GM18502 (cell line): ENCODE data around the gene CAMTA1.

Experiments
- ATAC-seq: cut with Tn5 transposase; IDR thresholded peaks from one replicate; pipeline ENCODE4 v1.9.1; 2021; ENCODE audit warnings: mild to moderate bottlenecking; ENCODE audit not compliant: unreplicated experiment, poor library complexity

The CAMTA1 gene

GRCh38 chr1:6948861-6949260 lies 163.6 kb downstream of the CAMTA1 start:
- no peak for ATAC-seq

DNA sequence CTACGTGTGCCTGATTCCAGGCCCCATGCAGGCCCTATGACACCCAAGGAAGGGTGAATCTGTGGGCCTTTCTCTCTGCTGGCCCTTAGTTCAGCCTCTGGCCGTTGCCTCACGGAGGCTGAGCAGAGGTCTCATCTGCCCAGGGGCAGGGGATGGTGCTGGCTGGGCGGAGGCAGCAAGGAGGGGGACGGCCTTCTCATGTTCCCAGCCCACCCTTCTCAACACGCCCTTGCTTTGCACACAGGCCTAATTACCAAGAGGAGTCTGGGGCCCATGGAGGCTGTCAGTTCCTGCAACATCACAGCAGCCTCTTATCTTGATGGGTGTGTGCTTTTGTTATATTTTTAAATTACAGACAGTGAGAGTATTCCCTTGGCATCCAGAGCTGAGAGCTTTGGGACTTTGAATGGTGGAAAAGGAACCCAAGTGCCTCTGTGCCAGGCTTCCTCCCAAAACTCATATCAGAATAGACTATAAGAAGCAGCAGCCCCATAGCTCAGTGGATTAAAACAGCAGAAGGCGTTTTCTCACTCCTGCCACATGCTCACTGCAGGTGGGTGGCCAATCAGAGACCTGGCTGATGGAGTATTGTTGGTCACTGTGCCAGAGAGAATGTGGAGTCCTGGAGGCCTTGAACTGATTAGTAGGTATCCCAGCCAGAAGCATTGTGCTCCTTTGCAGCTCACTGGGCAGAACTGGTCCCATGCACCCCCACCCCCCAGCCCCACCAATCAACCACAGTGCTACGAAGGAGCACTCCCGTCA lies 164.9 kb downstream of the CAMTA1 start:
- no peak for ATAC-seq

GRCh38 chr1:6951536-6951935 lies 166.3 kb downstream of the CAMTA1 start:
- no peak for ATAC-seq

DNA sequence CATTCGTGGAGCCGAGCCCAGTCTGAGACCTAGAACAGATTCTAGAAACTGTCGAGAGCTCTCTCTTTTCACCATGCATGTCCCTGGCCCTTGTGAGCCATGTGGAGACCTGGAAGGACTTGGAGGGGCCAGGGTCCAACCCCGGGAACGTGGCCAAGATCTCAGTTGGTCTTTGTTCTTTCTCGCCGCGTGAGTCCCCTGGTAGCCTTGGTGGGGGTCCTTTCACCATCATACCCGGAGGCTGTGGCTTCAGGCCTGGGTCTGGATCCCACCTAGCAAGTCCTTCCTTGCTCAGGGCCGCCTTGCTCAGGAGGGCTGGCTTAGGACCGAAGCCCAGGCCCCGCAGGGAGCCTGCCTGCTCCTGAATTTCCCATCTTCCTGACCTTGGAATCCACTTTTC lies 168.0 kb downstream of the CAMTA1 start:
- ATAC-seq, result no peak

DNA sequence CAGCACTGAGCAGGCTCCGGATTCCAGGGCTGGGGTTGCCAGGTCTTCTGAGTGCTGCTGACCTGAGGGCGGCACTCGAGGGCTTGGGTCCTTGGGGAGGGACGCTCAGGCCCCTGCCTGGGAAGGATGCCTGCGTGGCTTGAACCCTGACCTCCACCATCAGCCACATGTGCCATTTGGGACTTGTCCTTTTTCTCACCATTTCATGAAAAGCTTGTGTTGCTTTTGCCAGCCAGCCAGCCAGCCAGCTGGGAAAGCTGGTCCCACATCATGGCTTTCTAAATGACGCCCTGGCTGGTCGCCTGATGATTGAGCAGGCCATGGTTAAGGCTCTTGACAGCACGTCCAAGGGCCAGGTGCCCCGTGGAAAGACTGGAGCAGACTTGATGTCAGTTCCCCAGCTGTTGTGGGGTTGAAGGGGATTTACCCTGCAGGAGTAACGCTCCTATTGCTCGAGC lies 168.7 kb downstream of the CAMTA1 start:
- ATAC-seq, result no peak

GRCh38 chr1:6954591-6954990 lies 169.3 kb downstream of the CAMTA1 start:
- ATAC-seq, result no peak

- ATAC-seq, result no peak
Measured at GRCh38 chr1:6955357-6956094, 170.3 kb downstream of the CAMTA1 start.

- ATAC-seq, result no peak
Measured at GRCh38 chr1:6956488-6957159, 171.4 kb downstream of the CAMTA1 start.

GRCh38 chr1:6957341-6957740 lies 172.1 kb downstream of the CAMTA1 start:
- no peak for ATAC-seq

DNA sequence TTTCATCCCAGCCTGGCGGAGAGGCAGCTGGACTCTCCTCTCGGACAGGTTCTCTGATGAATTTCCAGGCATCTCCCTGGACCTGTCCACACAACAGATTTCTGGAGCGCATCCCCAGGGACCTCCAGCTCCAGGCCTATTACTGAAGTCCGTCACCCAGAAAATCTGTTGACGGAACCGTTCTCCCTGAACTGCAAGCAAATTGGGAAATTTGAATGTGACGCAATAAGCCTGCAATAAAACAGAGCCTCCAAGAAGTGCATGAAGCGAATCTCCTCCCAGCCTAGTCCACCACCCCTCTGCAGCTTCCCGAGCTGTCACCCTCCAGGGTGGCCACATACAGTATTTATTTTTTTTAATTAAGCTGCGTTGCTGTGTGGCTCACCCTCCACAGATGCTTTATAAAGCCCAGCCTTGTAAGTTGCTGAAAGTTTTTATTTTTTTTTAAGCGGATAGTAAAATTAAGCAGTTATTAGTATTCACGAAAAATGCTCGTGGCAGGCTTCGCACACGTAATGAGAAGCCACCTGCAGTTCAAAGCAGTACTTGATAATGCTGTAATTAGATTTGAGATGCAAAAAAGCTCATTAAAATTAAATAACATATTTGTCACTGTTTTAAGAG lies 173.3 kb downstream of the CAMTA1 start:
- ATAC-seq, result no peak

DNA sequence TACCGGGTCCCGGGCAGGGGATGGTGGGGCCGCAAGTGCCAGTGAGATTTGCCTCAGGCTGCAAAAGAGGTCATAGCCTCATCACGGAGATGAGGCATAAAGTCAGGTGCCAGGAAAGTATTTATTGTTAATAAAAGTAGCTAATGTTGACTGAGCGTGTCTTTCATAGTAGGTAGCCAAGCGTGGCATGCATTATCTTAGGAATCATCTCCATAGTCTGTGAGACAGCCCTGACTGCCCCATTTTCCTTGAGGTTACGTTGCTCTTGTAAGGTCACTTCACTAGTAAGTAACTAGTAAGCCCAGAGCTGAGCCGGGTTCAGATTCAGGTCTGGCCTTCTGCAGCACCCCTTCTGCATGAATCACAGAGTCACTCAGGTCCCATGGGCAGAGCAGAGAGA lies 174.2 kb downstream of the CAMTA1 start:
- no peak for ATAC-seq

DNA sequence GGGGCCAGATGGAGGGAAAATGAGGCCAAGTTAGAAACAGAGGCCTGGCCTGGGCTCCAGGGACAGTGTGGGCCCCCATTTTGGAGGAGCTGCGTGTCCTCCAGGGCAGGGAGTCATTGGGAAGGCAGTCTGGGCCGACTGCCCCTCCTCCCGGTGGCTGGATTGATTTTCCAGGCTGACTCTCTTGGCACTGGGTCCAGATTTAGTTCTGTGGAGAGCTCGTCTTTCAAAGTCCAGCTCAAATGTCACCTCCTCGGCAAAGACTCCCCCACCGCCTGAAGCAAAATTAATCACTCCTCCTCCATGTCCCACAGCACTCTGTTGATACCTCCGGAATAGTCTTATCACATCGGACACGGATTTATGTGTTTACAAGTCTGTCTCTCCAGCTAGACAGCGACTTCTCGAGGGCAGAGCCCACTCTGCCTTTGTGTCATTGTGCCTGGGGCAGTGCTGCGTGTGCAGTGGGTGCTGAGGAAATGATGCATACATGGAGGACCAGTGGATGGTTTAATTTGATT lies 175.1 kb downstream of the CAMTA1 start:
- ATAC-seq, result no peak

DNA sequence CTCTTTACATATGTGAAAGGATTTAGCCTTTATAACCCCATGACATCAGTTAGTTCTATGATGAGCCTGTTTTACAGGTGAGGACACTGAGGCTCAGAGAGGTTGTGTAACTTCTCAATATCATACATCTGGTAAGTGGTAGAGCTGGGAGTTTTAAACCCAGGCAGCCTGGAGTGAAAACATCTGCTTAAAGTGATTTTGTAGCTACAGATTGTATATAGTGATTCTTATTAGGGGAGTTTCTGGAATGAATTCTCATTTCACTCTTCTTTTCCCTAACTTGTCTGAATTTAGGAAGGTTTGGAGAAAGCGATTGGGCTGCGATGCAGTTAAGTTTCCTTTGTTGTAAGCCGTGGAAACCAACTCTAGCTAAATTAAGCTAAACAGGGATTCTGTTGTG lies 175.6 kb downstream of the CAMTA1 start:
- no peak for ATAC-seq

- no peak for ATAC-seq
Measured at GRCh38 chr1:6961289-6961688, 176.0 kb downstream of the CAMTA1 start.

DNA sequence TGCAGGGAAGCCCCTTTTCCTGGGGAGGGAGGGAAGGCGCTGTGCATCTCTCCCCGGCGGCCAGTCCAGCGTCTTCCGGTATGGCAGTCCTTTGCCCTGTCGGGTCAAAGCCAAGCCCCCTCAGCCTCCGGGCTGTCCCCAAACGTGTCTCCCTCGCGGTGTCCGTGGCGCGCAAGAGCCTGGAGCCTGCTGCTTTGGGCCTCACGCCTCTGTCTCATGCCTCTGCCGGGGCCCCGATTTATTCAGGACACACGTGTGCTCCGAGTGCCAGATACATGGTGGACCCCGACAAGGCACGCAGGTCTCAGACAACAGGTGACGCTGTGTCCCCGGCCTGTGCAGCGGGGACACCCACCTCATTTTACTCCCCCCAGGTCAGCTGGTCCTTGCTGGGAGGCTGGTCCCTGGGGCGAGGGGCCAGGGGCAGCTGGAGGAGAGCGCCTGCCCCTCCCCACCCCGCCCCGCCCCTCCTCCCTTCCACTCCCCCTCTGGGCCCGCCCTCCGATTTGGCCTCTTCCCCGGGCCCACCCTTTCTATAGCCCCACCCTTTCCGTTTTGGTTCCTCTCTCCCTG lies 176.7 kb downstream of the CAMTA1 start:
- ATAC-seq, result no peak

- ATAC-seq, result no peak
Measured at GRCh38 chr1:6962478-6962995, 177.3 kb downstream of the CAMTA1 start.

DNA sequence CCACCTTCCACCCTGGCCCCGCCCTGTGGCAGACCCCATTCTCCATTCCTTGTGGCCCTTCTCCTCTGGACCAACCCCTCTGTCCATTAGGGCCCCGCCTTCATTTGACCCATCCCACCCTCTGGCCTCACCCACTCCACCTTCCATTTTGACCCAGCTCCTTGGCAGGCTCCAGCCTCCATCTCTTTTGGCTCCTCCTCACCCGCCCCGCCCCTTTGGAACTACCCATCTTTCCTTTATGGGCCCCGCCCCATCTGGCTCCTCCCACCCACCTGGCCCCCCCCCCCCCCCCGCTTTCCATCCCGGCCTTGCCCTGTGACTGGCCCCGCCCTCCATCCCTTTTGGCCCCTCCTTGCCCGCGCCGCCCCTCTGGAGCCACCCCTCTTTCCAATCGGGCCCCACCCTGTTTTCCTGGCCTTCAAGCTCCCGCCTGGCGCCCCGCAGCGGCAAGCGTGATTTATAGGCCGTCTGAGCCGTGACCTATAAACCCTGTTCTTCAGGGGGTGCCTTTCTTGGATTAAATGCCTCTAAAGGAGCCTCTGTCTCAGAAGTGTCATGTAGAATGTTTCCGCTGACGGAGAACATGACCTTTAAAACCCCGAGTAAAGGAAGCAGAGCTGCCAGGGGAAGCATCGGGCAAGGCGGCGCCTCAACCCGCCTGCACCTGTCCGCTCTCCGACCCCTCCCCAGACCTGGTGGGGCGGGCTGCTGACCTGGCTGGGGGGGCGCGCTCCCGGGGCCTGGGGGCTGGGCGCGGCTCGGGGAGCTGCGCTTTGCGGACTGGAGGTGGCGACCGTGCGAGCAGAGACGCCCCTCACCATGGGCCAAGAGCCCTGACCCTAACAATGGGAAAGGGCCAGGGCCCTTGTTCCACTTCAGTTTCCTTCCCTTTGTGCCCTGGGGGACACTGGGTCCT lies 178.0 kb downstream of the CAMTA1 start:
- no peak for ATAC-seq

- no peak for ATAC-seq
Measured at GRCh38 chr1:6963912-6964307, 178.7 kb downstream of the CAMTA1 start.
